Mesodermal cell (in vitro differentiated cells): ENCODE data around the gene DDX52.
"Not testable (repeated sequence)": the region's sequence is repeated elsewhere in the genome, so short reads cannot be mapped to it uniquely, and the experiment has no call there.

Experiments
- H3K27ac ChIP-seq: 2 replicates; pipeline ENCODE4 v1.7.0; 2013; ENCODE audit warnings: mild to moderate bottlenecking, low read depth, low read length, moderate library complexity; ENCODE audit not compliant: severe bottlenecking
- H3K36me3 ChIP-seq: 2 replicates; pipeline ENCODE4 v1.7.1; 2013; ENCODE audit warnings: mild to moderate bottlenecking, low read length, moderate library complexity; ENCODE audit not compliant: control insufficient read depth, insufficient read depth
- H3K4me1 ChIP-seq: one replicate; pipeline ENCODE4 v1.7.1; 2013; ENCODE audit warnings: mild to moderate bottlenecking, low read length; ENCODE audit not compliant: insufficient read depth, control insufficient read depth, poor library complexity, severe bottlenecking
- H3K4me3 ChIP-seq: 2 replicates; pipeline ENCODE4 v1.7.0; 2013; ENCODE audit warnings: low read length, control low read depth, mild to moderate bottlenecking; ENCODE audit not compliant: insufficient read depth, poor library complexity, severe bottlenecking; ENCODE audit errors: extremely low read depth
- H3K9me3 ChIP-seq: 2 replicates; pipeline ENCODE4 v1.7.1; 2013; ENCODE audit warnings: mild to moderate bottlenecking, low read length, moderate library complexity; ENCODE audit not compliant: control insufficient read depth
- WGBS, 2 experiments: methylation state at CpG; one replicate each; pipeline ENCODE4 v1.1.5; 2013; ENCODE audit warnings: missing lambda C conversion rate in 2 of 2; ENCODE audit not compliant: insufficient coverage in 2 of 2; 5-methylcytosine and 5-hydroxymethylcytosine counted together

Gene DDX52

GRCh38 chr17:37651849-37652248 lies 8.6 kb upstream of the DDX52 start:
- Histone ChIP-seq H3K4me3 (no peak overlapping the region), H3K9me3 (no peaks in the 10 kb centered on the region), H3K4me1 (peaks cover 15% of the 10 kb centered on the region), H3K36me3 (no peaks in the 10 kb centered on the region), H3K27ac (no peak overlapping the region)
- WGBS, 2 experiments = no CpG with 5 or more reads among the region's 2 CpGs

GRCh38 chr17:37650419-37651003 lies 7.3 kb upstream of the DDX52 start:
- Histone ChIP-seq H3K9me3 (no peaks in the 10 kb centered on the region), H3K27ac (no peak overlapping the region), H3K4me1 (peaks cover 15% of the 10 kb centered on the region), H3K36me3 (no peaks in the 10 kb centered on the region), H3K4me3 (no peak overlapping the region)
- 4 to 8% methylated on average over 2 to 3 of the region's 6 CpGs for WGBS, 2 experiments

- H3K4me1 ChIP-seq = peaks cover 15% of the 10 kb centered on the region
- WGBS, 2 experiments = 55 to 65% methylated on average over 1 to 2 of the region's 2 CpGs
- H3K36me3 ChIP-seq = no peaks in the 10 kb centered on the region
- H3K9me3 ChIP-seq = no peaks in the 10 kb centered on the region
- peak overlapping the region; percentile 73 for H3K27ac ChIP-seq
- H3K4me3 ChIP-seq = no peak overlapping the region
Observed at GRCh38 chr17:37648555-37648954, 5.3 kb upstream of the DDX52 start.

- peaks cover 15% of the 10 kb centered on the region for H3K4me1 ChIP-seq
- H3K36me3 ChIP-seq = no peaks in the 10 kb centered on the region
- no peaks in the 10 kb centered on the region for H3K9me3 ChIP-seq
- H3K4me3 ChIP-seq = no peak overlapping the region
- 86 to 100% methylated on average over 1 of the region's 1 CpG for WGBS, 2 experiments
- H3K27ac ChIP-seq = no peak overlapping the region
Observed at GRCh38 chr17:37647856-37648255, 4.6 kb upstream of the DDX52 start.

- Histone ChIP-seq H3K4me1 (peaks cover 14% of the 10 kb centered on the region), H3K9me3 (no peaks in the 10 kb centered on the region), H3K27ac (no peak overlapping the region), H3K36me3 (peaks cover 28% of the 10 kb centered on the region), H3K4me3 (peak overlapping the region; percentile 90)
- 85% methylated on average over 3 of the region's 3 CpGs for WGBS, 2 experiments
Observed at GRCh38 chr17:37643869-37644268, 623 bp upstream of the DDX52 start.

GRCh38 chr17:37642681-37643080 lies 565 bp downstream of the DDX52 start:
- Histone ChIP-seq H3K36me3 (peaks cover 36% of the 10 kb centered on the region), H3K4me3 (peak overlapping the region; percentile 90), H3K27ac (peak overlapping the region; percentile 63), H3K9me3 (no peaks in the 10 kb centered on the region), H3K4me1 (peaks cover 5% of the 10 kb centered on the region)
- 0 to 4% methylated on average over 3 of the region's 7 CpGs for WGBS, 2 experiments

GRCh38 chr17:37640015-37640414 lies 3.2 kb downstream of the DDX52 start:
- Histone ChIP-seq H3K27ac (no peak overlapping the region), H3K36me3 (peaks cover 61% of the 10 kb centered on the region), H3K4me3 (no peak overlapping the region), H3K9me3 (no peaks in the 10 kb centered on the region), H3K4me1 (peaks cover 5% of the 10 kb centered on the region)

- no peak overlapping the region for H3K27ac ChIP-seq
- peaks cover 73% of the 10 kb centered on the region for H3K36me3 ChIP-seq
- no peaks in the 10 kb centered on the region for H3K9me3 ChIP-seq
- H3K4me3 ChIP-seq = no peak overlapping the region
- peaks cover 5% of the 10 kb centered on the region for H3K4me1 ChIP-seq
Observed at GRCh38 chr17:37637956-37638355, 5.3 kb downstream of the DDX52 start.

- H3K4me3 ChIP-seq, H3K9me3 ChIP-seq, H3K4me1 ChIP-seq, H3K27ac ChIP-seq: not testable (repeated sequence)
- 93 to 100% methylated on average over 3 to 4 of the region's 6 CpGs for WGBS, 2 experiments
- H3K36me3 ChIP-seq = peaks cover 84% of the 10 kb centered on the region
Observed at GRCh38 chr17:37616430-37616829, 26.8 kb downstream of the DDX52 start.

- H3K36me3 ChIP-seq = peaks cover 69% of the 10 kb centered on the region
- H3K27ac ChIP-seq = no peak overlapping the region
- WGBS, 2 experiments = 92 to 100% methylated on average over 1 of the region's 2 CpGs
- H3K4me3 ChIP-seq = no peak overlapping the region
- no peaks in the 10 kb centered on the region for H3K4me1 ChIP-seq
- no peaks in the 10 kb centered on the region for H3K9me3 ChIP-seq
Observed at GRCh38 chr17:37614823-37615222, 28.4 kb downstream of the DDX52 start.

GRCh38 chr17:37614391-37614790 lies 28.9 kb downstream of the DDX52 start:
- 83 to 92% methylated on average over 2 to 4 of the region's 5 CpGs for WGBS, 2 experiments
- Histone ChIP-seq H3K27ac (no peak overlapping the region), H3K36me3 (peaks cover 64% of the 10 kb centered on the region)

More at GRCh38 chr17:37614391-37614790, 28.9 kb downstream of the DDX52 start:
- Histone ChIP-seq H3K9me3 (no peaks in the 10 kb centered on the region), H3K4me1 (no peaks in the 10 kb centered on the region), H3K4me3 (no peak overlapping the region)
